Keratinocyte (primary cell): Measurements from ENCODE around the gene TPCN2. TPM values are rescaled to one million over a fixed set of nuclear protein-coding genes. Genes with fewer than 3 reads are reported as not detected.

Source experiments
- DNase-seq: peaks from one replicate; pipeline ENCODE4 v3.0.0-alpha.2; 2011; ENCODE audit warnings: low read depth, missing footprints, low spot score
- FAIRE-seq: peaks from 2 replicates; lab custom pipeline; 2011; peaks lifted over from hg19 to GRCh38; lab: Jason Lieb, UNC
- H2AFZ ChIP-seq: 2 replicates; pipeline ENCODE4 v1.6.0; 2012; ENCODE audit warnings: low read length, control low read depth, inconsistent platforms; ENCODE audit not compliant: control insufficient read depth
- H3K27ac ChIP-seq: 2 replicates; pipeline ENCODE4 v1.5.1; 2011; ENCODE audit warnings: low read length; ENCODE audit not compliant: control insufficient read depth, insufficient read depth
- H3K27me3 ChIP-seq: 3 replicates; pipeline ENCODE4 v1.6.0; 2011; ENCODE audit warnings: low read length; ENCODE audit not compliant: control insufficient read depth, insufficient read depth; ENCODE audit errors: extremely low read depth
- H3K36me3 ChIP-seq, 2 experiments: 2 replicates in 1 of 2; 3 replicates in 1 of 2; pipeline ENCODE4 v1.5.1; 2011; ENCODE audit warnings: low read length in 2 of 2, mild to moderate bottlenecking in 1 of 2; ENCODE audit not compliant: control insufficient read depth in 2 of 2, insufficient read depth in 2 of 2; ENCODE audit errors: extremely low read depth in 1 of 2
- H3K4me1 ChIP-seq: 3 replicates; pipeline ENCODE4 v1.5.1; 2011; ENCODE audit warnings: low read length; ENCODE audit not compliant: control insufficient read depth, insufficient read depth; ENCODE audit errors: extremely low read depth
- H3K4me2 ChIP-seq: 3 replicates; pipeline ENCODE4 v1.6.0; 2011; ENCODE audit warnings: low read depth, low read length; ENCODE audit not compliant: control insufficient read depth, insufficient read depth; ENCODE audit errors: extremely low read depth
- H3K4me3 ChIP-seq, 3 experiments: fragments of 200-600 bp in 1 of 3; sonication (generic) in 1 of 3; 2 replicates in 2 of 3; 3 replicates in 1 of 3; pipeline ENCODE4 v1.5.1; 2011 to 2016; ENCODE audit warnings: low read length in 3 of 3, mild to moderate bottlenecking in 3 of 3, control low read depth in 2 of 3, inconsistent platforms in 1 of 3, low read depth in 1 of 3, mixed read lengths in 1 of 3, mixed run types in 1 of 3, moderate library complexity in 1 of 3; ENCODE audit not compliant: control insufficient read depth in 2 of 3, insufficient read depth in 2 of 3; ENCODE audit errors: extremely low read depth in 1 of 3
- H3K79me2 ChIP-seq: 2 replicates; pipeline ENCODE4 v1.6.0; 2012; ENCODE audit warnings: low read length; ENCODE audit not compliant: control insufficient read depth, insufficient read depth
- H3K9ac ChIP-seq: 3 replicates; pipeline ENCODE4 v1.6.0; 2011; ENCODE audit warnings: low read length; ENCODE audit not compliant: control insufficient read depth, insufficient read depth; ENCODE audit errors: extremely low read depth
- H3K9me1 ChIP-seq: 3 replicates; pipeline ENCODE4 v1.6.0; 2011; ENCODE audit warnings: low read length; ENCODE audit not compliant: control insufficient read depth, insufficient read depth; ENCODE audit errors: extremely low read depth
- H3K9me3 ChIP-seq: 2 replicates; pipeline ENCODE4 v1.5.1; 2012; ENCODE audit warnings: low read depth, low read length; ENCODE audit not compliant: control insufficient read depth
- H4K20me1 ChIP-seq: 3 replicates; pipeline ENCODE4 v1.6.0; 2011; ENCODE audit warnings: low read length; ENCODE audit not compliant: control insufficient read depth, insufficient read depth; ENCODE audit errors: extremely low read depth
- CTCF ChIP-seq, 3 experiments: IDR thresholded peaks in 1 of 3; conservative IDR thresholded peaks in 1 of 3; optimal IDR thresholded peaks in 1 of 3; 2 replicates in 2 of 3; 3 replicates in 1 of 3; pipeline versions ENCODE3 to v1.5.1; 2011; ENCODE audit warnings: low read length in 3 of 3, mild to moderate bottlenecking in 3 of 3, moderate library complexity in 2 of 3, control low read depth in 1 of 3, inconsistent platforms in 1 of 3; ENCODE audit not compliant: insufficient read depth in 2 of 3; ENCODE audit errors: extremely low read depth in 1 of 3
- EZH2 ChIP-seq: IDR thresholded peaks from one replicate; pipeline ENCODE4 v1.6.1; 2012; ENCODE audit warnings: inconsistent platforms, mild to moderate bottlenecking, low read length, moderate library complexity
- dilution Hi-C: fragments of 300-500 bp; cut with MboI; formaldehyde crosslinking; loops from one replicate; pipeline ENCODE4 v1.7.0; 2020; ENCODE audit warnings: low sequenced_read_pairs; ENCODE audit not compliant: extremely low pct_ligation_motif_present
- polyA plus RNA-seq, 5 experiments: library from polyadenylated mRNA; depleted of rRNA in 3 of 5; stranded (reverse) in 3 of 5; stranded (forward) in 1 of 5; unstranded in 1 of 5; fragments of >200 nt; gene quantifications; 1 replicate in 1 of 5; 2 replicates in 3 of 5; 3 replicates in 1 of 5; pipeline versions ENCODE4 v1.2.1 to v1.2.3, GENCODE V29; 2011 to 2012; ENCODE audit warnings: missing spikeins in 2 of 5, low read depth in 1 of 5, low replicate concordance in 1 of 5

The TPCN2 gene
- polyA plus RNA-seq, 1 donor (not counting 4 experiments of a cell fraction or from before 2014, with no cell fraction given) = 7.7 TPM

GRCh38 chr11:69096473-69096872 lies 47.7 kb downstream of the TPCN2 start:
- Histone ChIP-seq H3K4me1 (no peaks in the 10 kb centered on the region), H3K9ac (no peak overlapping the region), H3K9me3 (no peaks in the 10 kb centered on the region), H2AFZ (no peak overlapping the region), H3K4me3 (no peak overlapping the region), H3K9me1 (no peaks in the 10 kb centered on the region), H3K27ac (no peak overlapping the region), H3K79me2 (no peaks in the 10 kb centered on the region), H3K27me3 (no peaks in the 10 kb centered on the region), H4K20me1 (no peaks in the 10 kb centered on the region), H3K36me3 (peaks cover 0 to 2% of the 10 kb centered on the region in 2 experiments), H3K4me2 (no peak overlapping the region)
- DNase-seq (no peak), FAIRE-seq (no peak)
- dilution Hi-C loops = no loop called here
- TF ChIP-seq CTCF (optimal IDR thresholded peaks at IDR 0.05 in 1 of 3, IDR thresholded peaks at IDR 0.05 in 1 of 3, conservative IDR thresholded peaks at IDR 0.05 in 1 of 3; ENCODE audit: extremely low read depth in 1 of 3, insufficient read depth in 2 of 3, low read length in 3 of 3) = no peak
- TF ChIP-seq EZH2 = no peak

GRCh38 chr11:69097263-69097662 lies 48.5 kb downstream of the TPCN2 start:
- no peak for FAIRE-seq

More at GRCh38 chr11:69097263-69097662, 48.5 kb downstream of the TPCN2 start:
- TF ChIP-seq CTCF (optimal IDR thresholded peaks at IDR 0.05 in 1 of 3, IDR thresholded peaks at IDR 0.05 in 1 of 3, conservative IDR thresholded peaks at IDR 0.05 in 1 of 3; ENCODE audit: extremely low read depth in 1 of 3, insufficient read depth in 2 of 3, low read length in 3 of 3) (no peak), EZH2 (no peak)
- Histone ChIP-seq H3K9me1 (no peaks in the 10 kb centered on the region), H3K4me1 (no peaks in the 10 kb centered on the region), H3K27me3 (no peaks in the 10 kb centered on the region), H4K20me1 (no peaks in the 10 kb centered on the region), H3K79me2 (no peaks in the 10 kb centered on the region), H3K9me3 (no peaks in the 10 kb centered on the region), H3K9ac (no peak overlapping the region), H3K27ac (no peak overlapping the region), H3K4me2 (no peak overlapping the region), H3K36me3 (no peaks in the 10 kb centered on the region), H3K4me3 (no peak overlapping the region), H2AFZ (no peak overlapping the region)
- dilution Hi-C loops = no loop called here
- DNase-seq = no peak
